Activated naive CD4-positive, alpha-beta T cell treated with anti-CD3 and anti-CD28 coated beads, Interleukin-2, amount 10 ng/mL, durations not matched to agents 7 days and 5 days (primary cell): Measurements from ENCODE around the gene MED13L.

Experiments
- CTCF ChIA-PET: fragments of 350-600 bp; sonication (Branson Sonifier 250); formaldehyde crosslinking; loops from one replicate; lab custom pipeline; 2021; ENCODE audit warnings: antibody characterized with exemption; lab: Charles Lee
- DNase-seq: peaks from one replicate; pipeline ENCODE4 v3.0.0-alpha.2; 2020
- H3K27ac Mint-ChIP-seq: one replicate; pipeline ENCODE4 v1.8.0; 2021; ENCODE audit warnings: mild to moderate bottlenecking, moderate library complexity, mixed read lengths
- H3K27me3 Mint-ChIP-seq: one replicate; pipeline ENCODE4 v1.8.0; 2021; ENCODE audit warnings: mild to moderate bottlenecking, mixed read lengths
- H3K36me3 Mint-ChIP-seq: one replicate; pipeline ENCODE4 v1.8.0; 2021; ENCODE audit warnings: mixed read lengths
- H3K4me1 Mint-ChIP-seq: one replicate; pipeline ENCODE4 v1.8.0; 2021; ENCODE audit warnings: mixed read lengths
- H3K4me3 Mint-ChIP-seq: one replicate; pipeline ENCODE4 v1.8.0; 2021; ENCODE audit warnings: mild to moderate bottlenecking, moderate library complexity, mixed read lengths
- H3K9me3 Mint-ChIP-seq: one replicate; pipeline ENCODE4 v1.8.0; 2021; ENCODE audit warnings: mixed read lengths

Gene MED13L

DNA sequence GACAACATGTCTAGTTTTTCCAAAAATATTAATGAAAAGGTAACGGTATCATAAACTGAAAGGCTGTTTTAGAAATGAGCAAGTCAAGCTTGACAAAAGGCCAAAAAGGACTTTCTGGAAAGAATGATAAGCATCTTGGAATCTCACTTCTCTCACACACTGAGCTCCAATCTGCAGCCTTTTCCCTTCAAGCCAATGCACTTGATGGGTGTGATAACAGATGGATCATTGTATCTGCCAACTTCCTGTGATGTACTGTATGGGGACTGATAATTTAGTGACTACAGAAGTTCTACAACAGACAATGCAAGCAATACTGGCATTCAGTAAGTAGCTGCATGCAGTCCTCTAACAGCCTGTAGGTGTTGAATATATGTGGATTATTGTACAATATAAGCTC, 147.1 kb downstream of the MED13L start:
- Mint-ChIP-seq H3K4me1 (peaks cover 43% of the 10 kb centered on the region), H3K36me3 (no peaks in the 10 kb centered on the region), H3K27me3 (no peaks in the 10 kb centered on the region), H3K27ac (no peak overlapping the region), H3K9me3 (no peaks in the 10 kb centered on the region), H3K4me3 (no peak overlapping the region)
- DNase-seq = no peak
- CTCF ChIA-PET = interaction anchor here (0.9 to 1.3 kb wide), 2 partner anchors 9 to 10 kb away, joined by 3 to 5 read pairs; no protein-coding TSS in a partner anchor

GRCh38 chr12:116128779-116129178, 148.7 kb downstream of the MED13L start:
- Mint-ChIP-seq H3K4me1 (peaks cover 38% of the 10 kb centered on the region), H3K27ac (no peak overlapping the region), H3K4me3 (no peak overlapping the region), H3K27me3 (no peaks in the 10 kb centered on the region), H3K36me3 (no peaks in the 10 kb centered on the region), H3K9me3 (no peaks in the 10 kb centered on the region)
- DNase-seq = no peak
- CTCF ChIA-PET = interaction anchor here (0.9 kb wide), 1 partner anchor 10 kb away, joined by 3 read pairs; no protein-coding TSS in a partner anchor

- CTCF ChIA-PET = interaction anchor here (0.7 to 0.9 kb wide), 2 partner anchors 9 to 119 kb away, joined by 3 read pairs; no protein-coding TSS in a partner anchor
- H3K4me1 Mint-ChIP-seq = peaks cover 35% of the 10 kb centered on the region
- H3K27ac Mint-ChIP-seq = no peak overlapping the region
These were observed 149.6 kb downstream of the MED13L start for GRCh38 chr12:116127859-116128258.

DNA sequence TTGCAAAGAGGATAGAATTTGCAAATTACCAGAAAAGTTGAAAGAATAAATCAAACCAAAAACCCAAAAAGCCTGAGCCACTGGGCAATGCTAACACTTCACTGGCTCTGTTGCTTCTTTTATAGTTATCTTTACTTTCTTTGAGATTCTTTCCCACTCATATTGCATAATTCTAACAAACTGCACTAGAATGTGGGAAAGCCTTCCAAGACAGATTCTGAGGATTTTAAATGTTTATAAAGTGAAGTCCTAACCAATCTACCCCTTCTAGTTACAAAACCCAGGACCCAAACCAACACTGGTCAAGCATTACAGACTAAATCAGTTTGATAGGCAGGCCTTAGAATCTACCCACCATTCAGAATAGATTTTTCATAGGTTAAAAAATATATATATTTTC, 150.9 kb downstream of the MED13L start:
- DNase-seq = no peak
- no peak overlapping the region for H3K4me3 Mint-ChIP-seq
- CTCF ChIA-PET = interaction anchor here (0.7 kb wide), 1 partner anchor 59 kb away, joined by 3 read pairs; no protein-coding TSS in a partner anchor
- H3K4me1 Mint-ChIP-seq = peaks cover 43% of the 10 kb centered on the region
- H3K27ac Mint-ChIP-seq = no peak overlapping the region
- no peaks in the 10 kb centered on the region for H3K27me3 Mint-ChIP-seq
- no peaks in the 10 kb centered on the region for H3K9me3 Mint-ChIP-seq
- H3K36me3 Mint-ChIP-seq = no peaks in the 10 kb centered on the region

More at GRCh38 chr12:116127859-116128258, 149.6 kb downstream of the MED13L start:
- DNase-seq = no peak
- Mint-ChIP-seq H3K27me3 (no peaks in the 10 kb centered on the region), H3K36me3 (no peaks in the 10 kb centered on the region), H3K4me3 (no peak overlapping the region), H3K9me3 (no peaks in the 10 kb centered on the region)

DNA sequence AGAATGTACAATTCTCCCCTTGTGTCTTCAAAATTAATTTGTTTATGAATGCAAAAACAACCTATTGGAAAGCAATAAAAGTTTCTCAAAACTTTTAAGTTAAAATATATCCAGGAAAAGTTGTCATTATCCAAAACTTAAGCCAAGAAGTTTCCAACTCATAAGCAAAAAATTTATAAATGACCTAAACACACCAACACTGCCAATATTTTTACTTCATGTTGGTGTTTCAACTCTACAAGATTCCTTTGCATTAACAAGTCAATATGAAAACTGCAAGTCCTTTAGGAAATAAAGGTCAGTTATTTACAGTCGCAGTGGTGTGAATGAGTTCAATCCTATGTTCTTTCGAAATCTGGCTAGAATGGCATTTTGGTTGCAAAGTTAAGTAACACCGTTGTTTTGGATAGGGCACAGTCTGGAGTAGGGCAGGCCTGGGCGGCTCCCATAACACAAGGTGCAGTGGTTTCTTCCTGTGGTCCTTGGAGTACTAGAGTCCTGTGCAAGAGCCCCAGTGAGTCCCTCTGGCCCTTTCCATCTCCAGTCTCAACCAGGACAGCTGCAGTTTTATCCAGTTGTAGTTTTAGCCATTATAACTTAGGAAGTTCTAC, 151.4 kb downstream of the MED13L start:
- H3K4me3 Mint-ChIP-seq = no peak overlapping the region
- H3K9me3 Mint-ChIP-seq = no peaks in the 10 kb centered on the region
- H3K27me3 Mint-ChIP-seq = no peaks in the 10 kb centered on the region
- no peaks in the 10 kb centered on the region for H3K36me3 Mint-ChIP-seq
- CTCF ChIA-PET = interaction anchor here (0.7 kb wide), 1 partner anchor 58 kb away, joined by 3 read pairs; no protein-coding TSS in a partner anchor
- no peak for DNase-seq
- peaks cover 43% of the 10 kb centered on the region for H3K4me1 Mint-ChIP-seq
- H3K27ac Mint-ChIP-seq = no peak overlapping the region

DNA sequence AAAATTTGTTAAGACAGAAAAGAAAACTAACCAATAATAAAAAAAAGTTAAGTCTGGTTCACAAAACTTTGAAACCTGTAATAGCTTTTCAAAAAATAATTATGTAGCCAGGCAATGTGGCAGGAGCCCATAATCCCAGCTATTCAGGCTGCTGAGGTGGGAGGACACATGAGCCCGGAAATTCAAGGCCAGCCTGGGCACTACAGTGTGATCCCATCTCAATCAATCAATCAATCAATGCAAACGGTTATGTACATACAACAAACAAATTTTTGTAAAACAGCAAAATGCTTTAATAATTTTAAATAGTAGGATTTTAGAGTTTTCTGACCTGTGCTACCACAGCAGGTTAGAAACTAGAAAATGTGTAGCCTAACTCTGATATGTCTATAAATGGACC, 152.4 kb downstream of the MED13L start:
- Mint-ChIP-seq H3K36me3 (no peaks in the 10 kb centered on the region), H3K27me3 (no peaks in the 10 kb centered on the region), H3K9me3 (no peaks in the 10 kb centered on the region), H3K4me3 (no peak overlapping the region), H3K4me1 (peaks cover 39% of the 10 kb centered on the region), H3K27ac (no peak overlapping the region)
- CTCF ChIA-PET = no interaction called here
- no peak for DNase-seq

GRCh38 chr12:116123451-116124258, 153.8 kb downstream of the MED13L start:
- Mint-ChIP-seq H3K4me3 (no peak overlapping the region), H3K27ac (no peak overlapping the region)
- CTCF ChIA-PET = interaction anchor here (0.7 kb wide), 1 partner anchor 117 kb away, joined by 3 read pairs; no protein-coding TSS in a partner anchor

DNA sequence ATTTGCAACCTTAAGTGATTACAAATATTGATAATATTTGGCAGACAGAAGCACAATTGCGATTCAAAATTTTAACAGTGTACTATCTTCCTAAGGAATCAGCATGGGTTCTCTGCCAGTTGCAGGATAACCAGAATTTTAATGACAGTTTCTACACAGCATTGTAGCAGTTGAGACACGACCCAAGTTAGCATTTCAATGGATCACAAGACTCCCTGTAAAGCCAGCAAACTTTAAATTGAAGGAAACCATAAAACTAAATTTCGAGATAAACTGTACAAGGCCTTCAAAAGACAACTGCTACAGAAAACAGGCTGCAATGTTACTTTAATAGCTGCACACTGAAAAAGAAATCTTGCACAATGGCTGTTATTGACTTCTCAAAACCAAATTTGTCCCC, 154.9 kb downstream of the MED13L start:
- CTCF ChIA-PET = no interaction called here
- no peak overlapping the region for H3K4me3 Mint-ChIP-seq
- no peak overlapping the region for H3K27ac Mint-ChIP-seq
- H3K36me3 Mint-ChIP-seq = no peaks in the 10 kb centered on the region
- H3K4me1 Mint-ChIP-seq = peaks cover 37% of the 10 kb centered on the region
- no peaks in the 10 kb centered on the region for H3K9me3 Mint-ChIP-seq
- no peaks in the 10 kb centered on the region for H3K27me3 Mint-ChIP-seq
- no peak for DNase-seq

More at GRCh38 chr12:116123451-116124258, 153.8 kb downstream of the MED13L start:
- no peaks in the 10 kb centered on the region for H3K9me3 Mint-ChIP-seq
- peaks cover 39% of the 10 kb centered on the region for H3K4me1 Mint-ChIP-seq
- DNase-seq = no peak
- no peaks in the 10 kb centered on the region for H3K27me3 Mint-ChIP-seq
- H3K36me3 Mint-ChIP-seq = no peaks in the 10 kb centered on the region

DNA sequence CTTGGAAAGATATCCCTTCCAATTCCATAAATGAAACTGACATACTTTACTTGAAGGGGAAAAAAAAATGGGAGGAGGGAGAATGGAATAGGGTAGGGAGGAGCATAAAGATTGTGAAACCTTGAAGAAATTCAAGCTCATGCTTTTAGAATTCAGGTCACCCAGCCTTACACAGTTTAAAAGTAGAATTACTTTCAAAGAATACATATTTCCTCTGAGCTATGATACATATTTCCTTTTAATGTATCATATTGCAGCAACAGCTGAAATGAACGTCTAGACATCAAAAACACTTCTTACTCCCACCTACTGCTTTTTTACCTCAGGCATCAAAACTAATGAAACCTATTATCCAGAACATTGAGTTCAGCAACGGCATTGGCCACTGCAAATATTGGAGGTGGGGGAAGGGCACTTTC, 156.0 kb downstream of the MED13L start:
- peaks cover 43% of the 10 kb centered on the region for H3K4me1 Mint-ChIP-seq
- CTCF ChIA-PET = interaction anchor here (0.6 to 1.3 kb wide), 3 partner anchors 9 to 115 kb away, joined by 3 to 4 read pairs (median 3); no protein-coding TSS in a partner anchor
- no peak for DNase-seq

DNA sequence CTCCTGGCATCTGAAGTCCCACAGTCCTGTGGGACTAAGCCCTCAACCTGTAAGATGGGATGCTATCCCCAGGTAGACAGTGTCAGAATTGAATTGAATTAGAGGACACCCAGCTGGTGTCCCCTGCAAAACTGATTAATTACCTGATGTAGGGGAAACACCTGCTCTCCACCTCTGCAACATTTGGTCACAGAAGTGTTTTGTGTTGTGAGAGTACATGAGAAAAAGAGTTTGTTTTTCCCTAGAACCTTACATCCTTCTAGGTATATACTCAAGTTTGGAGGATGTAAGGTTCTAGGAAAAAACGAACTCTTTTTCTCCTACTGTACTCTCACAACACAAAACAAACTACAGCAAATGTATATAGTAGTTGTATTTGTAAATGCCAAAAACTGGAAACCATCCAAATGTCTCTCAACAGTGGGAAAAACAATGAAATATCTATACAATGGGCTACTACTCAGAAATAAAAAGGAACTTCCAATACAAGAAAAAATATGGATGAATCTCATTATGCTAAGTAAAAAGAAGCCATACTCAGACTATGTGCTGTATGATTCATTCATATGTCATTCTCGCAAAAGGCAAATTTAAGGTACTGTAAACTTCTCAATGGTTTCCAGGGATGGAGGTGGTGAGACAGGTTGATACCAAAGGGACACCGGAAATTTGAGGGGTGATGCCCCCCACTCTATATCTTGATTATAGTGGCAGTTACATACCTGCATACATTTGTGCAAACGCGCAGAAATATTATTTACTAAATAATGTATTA, 160.7 kb downstream of the MED13L start:
- Mint-ChIP-seq H3K27me3 (no peaks in the 10 kb centered on the region), H3K4me1 (peaks cover 25% of the 10 kb centered on the region)
- CTCF ChIA-PET = no interaction called here

More for the DNA sequence above, 156.0 kb downstream of the MED13L start:
- no peak overlapping the region for H3K27ac Mint-ChIP-seq
- H3K27me3 Mint-ChIP-seq = no peaks in the 10 kb centered on the region
- no peaks in the 10 kb centered on the region for H3K36me3 Mint-ChIP-seq
- no peaks in the 10 kb centered on the region for H3K9me3 Mint-ChIP-seq
- H3K4me3 Mint-ChIP-seq = no peak overlapping the region

DNA sequence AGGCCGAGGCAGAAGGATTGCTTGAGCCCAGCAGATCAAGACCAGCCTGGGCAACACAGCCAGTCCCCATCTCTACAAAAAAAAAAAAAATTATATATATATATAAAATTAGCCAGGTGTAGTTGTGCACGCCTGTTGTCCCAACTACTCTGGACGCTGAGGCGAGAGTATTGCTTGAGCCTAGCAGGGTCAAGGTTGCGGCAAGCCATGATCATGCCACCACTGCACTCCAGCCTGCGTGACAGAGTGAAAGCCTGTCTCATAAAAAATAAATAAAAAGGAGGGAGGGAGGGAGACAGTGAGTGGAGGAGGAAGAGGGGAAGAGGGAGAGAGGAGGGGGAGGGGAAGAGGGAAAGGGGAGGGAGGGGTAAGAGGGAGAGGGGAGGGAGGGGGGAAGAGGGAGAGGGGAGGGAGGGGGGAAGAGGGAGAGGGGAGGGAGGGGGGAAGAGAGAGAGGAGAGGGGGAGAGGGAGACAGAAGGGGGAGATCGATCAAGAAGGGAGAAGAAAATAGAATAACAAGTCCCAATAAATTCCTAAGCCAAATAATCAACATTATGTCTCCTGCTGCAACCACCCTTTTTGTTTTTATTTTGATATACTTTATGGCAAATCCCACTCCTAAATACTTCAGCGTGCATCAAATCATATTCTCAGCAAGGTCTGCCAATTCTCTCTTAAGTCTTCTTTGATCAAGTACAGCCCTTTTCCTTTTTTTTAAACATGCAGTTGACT, 163.9 kb downstream of the MED13L start:
- peaks cover 11% of the 10 kb centered on the region for H3K4me1 Mint-ChIP-seq
- H3K27ac Mint-ChIP-seq = no peak overlapping the region
- CTCF ChIA-PET = no interaction called here
- H3K9me3 Mint-ChIP-seq = no peaks in the 10 kb centered on the region
- H3K27me3 Mint-ChIP-seq = no peaks in the 10 kb centered on the region
- DNase-seq = no peak
- no peak overlapping the region for H3K4me3 Mint-ChIP-seq
- peaks cover 12% of the 10 kb centered on the region for H3K36me3 Mint-ChIP-seq

More for the DNA sequence above, 160.7 kb downstream of the MED13L start:
- peaks cover 2% of the 10 kb centered on the region for H3K36me3 Mint-ChIP-seq
- H3K4me3 Mint-ChIP-seq = no peak overlapping the region
- DNase-seq = no peak
- no peak overlapping the region for H3K27ac Mint-ChIP-seq
- no peaks in the 10 kb centered on the region for H3K9me3 Mint-ChIP-seq

DNA sequence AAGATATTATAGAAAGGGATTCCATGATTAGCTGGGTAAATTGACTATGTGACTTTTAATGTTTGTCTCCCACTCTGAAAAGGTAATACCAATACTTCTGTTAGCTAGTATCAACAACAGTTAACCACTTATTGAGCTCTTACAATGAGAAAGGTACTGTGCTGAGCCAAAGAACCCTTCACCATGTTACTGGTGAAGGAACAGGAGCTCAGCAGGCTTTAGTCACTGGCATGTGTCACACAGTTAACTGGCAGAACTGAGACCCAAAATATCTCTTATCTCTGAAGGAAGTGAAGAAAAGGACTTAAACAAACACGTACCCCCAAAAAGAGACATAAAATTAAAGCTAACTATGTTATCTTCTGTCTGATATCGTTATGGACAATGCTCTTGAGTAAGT, 170.6 kb downstream of the MED13L start:
- H3K27ac Mint-ChIP-seq = no peak overlapping the region
- DNase-seq = no peak

GRCh38 chr12:116104167-116104767, 173.2 kb downstream of the MED13L start:
- H3K36me3 Mint-ChIP-seq = peaks cover 15% of the 10 kb centered on the region
- H3K27me3 Mint-ChIP-seq = no peaks in the 10 kb centered on the region
- DNase-seq = no peak
- peaks cover 5% of the 10 kb centered on the region for H3K4me1 Mint-ChIP-seq
- H3K9me3 Mint-ChIP-seq = no peaks in the 10 kb centered on the region
- CTCF ChIA-PET = no interaction called here
- H3K4me3 Mint-ChIP-seq = no peak overlapping the region
- no peak overlapping the region for H3K27ac Mint-ChIP-seq

More for the DNA sequence above, 170.6 kb downstream of the MED13L start:
- Mint-ChIP-seq H3K4me3 (no peak overlapping the region), H3K27me3 (no peaks in the 10 kb centered on the region), H3K36me3 (peaks cover 24% of the 10 kb centered on the region), H3K4me1 (peaks cover 5% of the 10 kb centered on the region), H3K9me3 (no peaks in the 10 kb centered on the region)
- CTCF ChIA-PET = no interaction called here
